ENCODE measurements around the gene HOXD8. TPM values are rescaled to one million over a fixed set of nuclear protein-coding genes. Genes with fewer than 3 reads are reported as not detected.

HOXD8 gene
- total RNA-seq, 4 donors from 2014 or later = 2.4 to 8.9 (median 6.0) TPM

DNA sequence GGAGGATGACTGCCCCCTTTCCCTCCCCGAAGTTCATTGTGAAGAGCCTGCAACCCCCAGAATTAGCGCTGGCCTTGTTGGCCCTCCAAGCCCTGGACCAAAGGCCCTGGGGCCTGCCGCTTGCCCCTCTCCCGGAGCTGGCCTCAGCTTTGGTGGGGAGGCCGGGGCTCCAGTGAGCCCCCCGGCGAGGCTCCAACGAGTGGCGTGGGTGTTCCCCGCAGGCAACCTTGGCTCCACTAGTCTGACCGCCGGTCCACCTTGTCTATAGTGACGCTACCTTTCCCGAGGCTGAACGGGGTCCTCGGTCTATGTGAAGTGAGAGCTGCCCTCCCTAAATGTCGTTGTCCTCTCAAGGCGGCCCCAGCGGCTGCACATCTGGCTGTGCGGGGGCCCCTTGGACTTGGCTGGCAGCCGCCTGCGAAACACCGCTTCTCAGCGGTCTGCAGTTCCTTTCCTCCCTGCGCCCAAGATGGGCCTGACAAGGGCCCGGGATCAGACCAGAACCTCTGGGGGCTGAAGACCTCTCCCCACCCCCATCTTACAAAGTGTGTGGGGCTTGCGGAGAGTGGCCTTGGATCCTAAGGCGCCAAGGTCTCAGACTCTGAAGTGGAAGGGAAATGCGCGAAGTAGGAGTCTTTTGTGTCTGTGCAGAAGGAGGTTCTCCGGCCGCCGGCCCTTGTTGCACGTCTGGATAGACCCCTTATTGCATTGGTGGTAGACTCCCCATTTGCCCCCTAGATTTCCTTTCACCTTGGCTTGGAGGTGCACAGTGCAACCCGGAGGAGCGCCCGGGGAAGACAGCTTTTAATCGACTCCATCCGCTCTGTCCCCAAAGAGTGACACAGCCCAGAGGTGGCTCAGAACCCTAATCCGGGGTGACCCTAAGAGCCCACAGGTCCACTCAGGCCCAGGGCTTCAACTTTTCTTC lies 16.9 kb upstream of the HOXD8 start:
- peak in 1 of 2 donors; percentile 78 for DNase-seq (ENCODE audit: low spot score in 2 of 2)
- intact Hi-C loops (cut with DNase I; ENCODE audit: low total_unique reads) = no loop called here
- WGBS, 2 donors = 35 to 40% methylated on average over 27 to 38 of the region's 40 CpGs

GRCh38 chr2:176114120-176114929 lies 15.2 kb upstream of the HOXD8 start:
- H3K4me3 ChIP-seq (ENCODE audit: low read depth, poor library complexity, severe bottlenecking) = no peak overlapping the region
- 43 to 53% methylated on average over 26 of the region's 26 CpGs for WGBS, 2 donors
- intact Hi-C loops (cut with DNase I; ENCODE audit: low total_unique reads) = no loop called here
- no peak for TF ChIP-seq POLR2A (IDR thresholded peaks at IDR 0.05)
- TF ChIP-seq CTCF (IDR thresholded peaks at IDR 0.05) = no peak
- peak in 1 of 2 donors; percentile 82 for DNase-seq (ENCODE audit: low spot score in 2 of 2)

More for the DNA sequence above, 16.9 kb upstream of the HOXD8 start:
- H3K4me3 ChIP-seq (ENCODE audit: low read depth, poor library complexity, severe bottlenecking) = no peak overlapping the region
- TF ChIP-seq CTCF (IDR thresholded peaks at IDR 0.05) (no peak), POLR2A (IDR thresholded peaks at IDR 0.05) (no peak)

- no peak for TF ChIP-seq POLR2A (IDR thresholded peaks at IDR 0.05)
- no peak for TF ChIP-seq CTCF (IDR thresholded peaks at IDR 0.05)
- 48 to 61% methylated on average over 16 of the region's 16 CpGs for WGBS, 2 donors
- DNase-seq (ENCODE audit: low spot score in 2 of 2) = peak in 1 of 2 donors; percentile 80
- intact Hi-C loops (cut with DNase I; ENCODE audit: low total_unique reads) = no loop called here
- no peak overlapping the region for H3K4me3 ChIP-seq (ENCODE audit: low read depth, poor library complexity, severe bottlenecking)
Measured at GRCh38 chr2:176114930-176115625, 14.4 kb upstream of the HOXD8 start.

- TF ChIP-seq CTCF (IDR thresholded peaks at IDR 0.05) = no peak
- TF ChIP-seq POLR2A (IDR thresholded peaks at IDR 0.05) = no peak
- intact Hi-C loops (cut with DNase I; ENCODE audit: low total_unique reads) = no loop called here
- WGBS, 2 donors = 12 to 15% methylated on average over 36 to 65 of the region's 66 CpGs
- no peak within 1 kb of the TSS for H3K4me3 ChIP-seq (ENCODE audit: low read depth, poor library complexity, severe bottlenecking)
- DNase-seq (ENCODE audit: low spot score in 2 of 2) = peak in 1 of 2 donors; percentile 90
Measured at GRCh38 chr2:176115883-176116813, 13.4 kb upstream of the HOXD8 start, which contains the start of gene HOXD10. TSS of gene HOXD10 (plus strand) at chr2:176116778. CDS start at chr2:176116834, 56 bp downstream.

Data from lower leg skin (tissue), 4 donors.